Endodermal cell (in vitro differentiated cells): ENCODE data around the gene WDR20. TPM values are rescaled to one million over a fixed set of nuclear protein-coding genes. Genes with fewer than 3 reads are reported as not detected.

ENCODE experiments used
- DNase-seq: peaks from one replicate; pipeline ENCODE4 v3.0.0-alpha.2; 2017
- H3K27ac ChIP-seq: 2 replicates; pipeline ENCODE4 v1.5.1; 2013; ENCODE audit warnings: mild to moderate bottlenecking, low read depth, low read length, moderate library complexity
- H3K27me3 ChIP-seq: 2 replicates; pipeline ENCODE4 v1.6.1; 2013; ENCODE audit warnings: mild to moderate bottlenecking, low read length, moderate library complexity; ENCODE audit not compliant: insufficient read depth, control insufficient read depth, poor library complexity, severe bottlenecking
- H3K36me3 ChIP-seq: 2 replicates; pipeline ENCODE4 v1.7.0; 2013; ENCODE audit warnings: mild to moderate bottlenecking, low read length, moderate library complexity; ENCODE audit not compliant: control insufficient read depth, insufficient read depth
- H3K4me1 ChIP-seq: one replicate; pipeline ENCODE4 v1.7.0; 2013; ENCODE audit warnings: low read length; ENCODE audit not compliant: control insufficient read depth, insufficient read depth
- H3K4me3 ChIP-seq: 2 replicates; pipeline ENCODE4 v1.5.1; 2013; ENCODE audit warnings: mild to moderate bottlenecking, low read length, moderate library complexity
- H3K9ac ChIP-seq: 2 replicates; pipeline ENCODE4 v1.6.1; 2013; ENCODE audit warnings: mild to moderate bottlenecking, low read length, moderate library complexity; ENCODE audit not compliant: poor library complexity, severe bottlenecking; ENCODE audit errors: extremely low read depth
- H3K9me3 ChIP-seq: 2 replicates; pipeline ENCODE4 v1.6.1; 2013; ENCODE audit warnings: mild to moderate bottlenecking, low read length, moderate library complexity; ENCODE audit not compliant: control insufficient read depth
- H3K27ac Mint-ChIP-seq: 2 replicates; pipeline ENCODE4 v1.8.0; 2020; ENCODE audit warnings: mixed read lengths
- H3K27me3 Mint-ChIP-seq: 2 replicates; pipeline ENCODE4 v1.8.0; 2021; ENCODE audit warnings: mild to moderate bottlenecking, mixed read lengths; ENCODE audit not compliant: insufficient read depth
- H3K36me3 Mint-ChIP-seq: 2 replicates; pipeline ENCODE4 v1.8.0; 2020; ENCODE audit warnings: low read depth, mixed read lengths
- H3K4me1 Mint-ChIP-seq: 2 replicates; pipeline ENCODE4 v1.8.0; 2020; ENCODE audit warnings: mixed read lengths
- H3K4me3 Mint-ChIP-seq: 2 replicates; pipeline ENCODE4 v1.8.0; 2020; ENCODE audit warnings: mild to moderate bottlenecking, moderate library complexity, mixed read lengths
- H3K9me3 Mint-ChIP-seq: 2 replicates; pipeline ENCODE4 v1.8.0; 2020; ENCODE audit warnings: mild to moderate bottlenecking, mixed read lengths
- WGBS, 2 experiments: methylation state at CpG; one replicate each; pipeline versions ENCODE4 v1.1.5 to v1.1.7; 2013; ENCODE audit warnings: missing lambda C conversion rate in 2 of 2, mixed read lengths in 1 of 2; ENCODE audit not compliant: insufficient coverage in 1 of 2, insufficient read length in 1 of 2; 5-methylcytosine and 5-hydroxymethylcytosine counted together
- total RNA-seq, 2 donors: library from RNA; stranded (reverse); fragmentation: NEBNext Ultra II Directional in 1 of 2; extraction: Animal tissue kit (Norgen Biotek cat#: 25700) in 1 of 2; gene quantifications; 2 replicates in 1 of 2; 3 replicates in 1 of 2; pipeline ENCODE4 v1.2.1, GENCODE V29; 2021
- TF ChIP-seq, protein P1 (sequence below): fragments of 200-600 bp; sonication (generic); conservative IDR thresholded peaks from 2 replicates; pipeline ENCODE4 v1.5.0; 2021; ENCODE audit warnings: antibody characterized with exemption, mild to moderate bottlenecking

Gene WDR20
- total RNA-seq, 2 donors from 2014 or later: 33.8 to 37.6 TPM

DNA sequence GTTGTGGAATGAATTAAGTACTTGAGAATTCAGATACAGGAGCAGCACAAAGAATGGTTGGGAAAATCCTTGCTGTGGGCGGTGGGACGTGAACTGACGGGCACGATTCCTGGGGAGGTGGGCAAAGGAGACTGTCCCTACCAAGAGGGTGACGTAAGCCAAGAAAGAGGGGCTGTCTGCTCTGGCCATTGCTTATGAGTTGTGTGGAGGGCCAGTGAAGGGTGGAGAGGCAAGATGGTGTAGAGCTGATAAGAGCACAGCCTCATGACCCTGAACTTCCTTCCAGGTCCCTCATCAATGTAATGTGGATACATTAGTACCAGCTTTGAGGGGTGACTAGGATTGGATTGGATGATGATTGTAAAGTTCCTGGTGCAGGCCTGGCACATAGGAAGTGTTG, 50.2 kb downstream of the WDR20 start:
- no peak overlapping the region for H3K9ac ChIP-seq
- H3K36me3 ChIP-seq: peaks cover 2% of the 10 kb centered on the region
- WGBS, 2 experiments: 99 to 100% methylated on average over 5 of the region's 5 CpGs
- H3K27me3 ChIP-seq: no peaks in the 10 kb centered on the region
- Mint-ChIP-seq H3K27me3 (no peaks in the 10 kb centered on the region), H3K4me3 (no peak overlapping the region), H3K9me3 (no peaks in the 10 kb centered on the region), H3K27ac (peak overlapping the region; percentile 71), H3K36me3 (peaks cover 2% of the 10 kb centered on the region), H3K4me1 (peaks cover 34% of the 10 kb centered on the region)
- H3K4me3 ChIP-seq: no peak overlapping the region
- no peaks in the 10 kb centered on the region for H3K9me3 ChIP-seq
- TF ChIP-seq, protein P1, sequence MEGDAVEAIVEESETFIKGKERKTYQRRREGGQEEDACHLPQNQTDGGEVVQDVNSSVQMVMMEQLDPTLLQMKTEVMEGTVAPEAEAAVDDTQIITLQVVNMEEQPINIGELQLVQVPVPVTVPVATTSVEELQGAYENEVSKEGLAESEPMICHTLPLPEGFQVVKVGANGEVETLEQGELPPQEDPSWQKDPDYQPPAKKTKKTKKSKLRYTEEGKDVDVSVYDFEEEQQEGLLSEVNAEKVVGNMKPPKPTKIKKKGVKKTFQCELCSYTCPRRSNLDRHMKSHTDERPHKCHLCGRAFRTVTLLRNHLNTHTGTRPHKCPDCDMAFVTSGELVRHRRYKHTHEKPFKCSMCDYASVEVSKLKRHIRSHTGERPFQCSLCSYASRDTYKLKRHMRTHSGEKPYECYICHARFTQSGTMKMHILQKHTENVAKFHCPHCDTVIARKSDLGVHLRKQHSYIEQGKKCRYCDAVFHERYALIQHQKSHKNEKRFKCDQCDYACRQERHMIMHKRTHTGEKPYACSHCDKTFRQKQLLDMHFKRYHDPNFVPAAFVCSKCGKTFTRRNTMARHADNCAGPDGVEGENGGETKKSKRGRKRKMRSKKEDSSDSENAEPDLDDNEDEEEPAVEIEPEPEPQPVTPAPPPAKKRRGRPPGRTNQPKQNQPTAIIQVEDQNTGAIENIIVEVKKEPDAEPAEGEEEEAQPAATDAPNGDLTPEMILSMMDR: no peak
- H3K4me1 ChIP-seq: peaks cover 4% of the 10 kb centered on the region
- DNase-seq: no peak
- no peak overlapping the region for H3K27ac ChIP-seq

DNA sequence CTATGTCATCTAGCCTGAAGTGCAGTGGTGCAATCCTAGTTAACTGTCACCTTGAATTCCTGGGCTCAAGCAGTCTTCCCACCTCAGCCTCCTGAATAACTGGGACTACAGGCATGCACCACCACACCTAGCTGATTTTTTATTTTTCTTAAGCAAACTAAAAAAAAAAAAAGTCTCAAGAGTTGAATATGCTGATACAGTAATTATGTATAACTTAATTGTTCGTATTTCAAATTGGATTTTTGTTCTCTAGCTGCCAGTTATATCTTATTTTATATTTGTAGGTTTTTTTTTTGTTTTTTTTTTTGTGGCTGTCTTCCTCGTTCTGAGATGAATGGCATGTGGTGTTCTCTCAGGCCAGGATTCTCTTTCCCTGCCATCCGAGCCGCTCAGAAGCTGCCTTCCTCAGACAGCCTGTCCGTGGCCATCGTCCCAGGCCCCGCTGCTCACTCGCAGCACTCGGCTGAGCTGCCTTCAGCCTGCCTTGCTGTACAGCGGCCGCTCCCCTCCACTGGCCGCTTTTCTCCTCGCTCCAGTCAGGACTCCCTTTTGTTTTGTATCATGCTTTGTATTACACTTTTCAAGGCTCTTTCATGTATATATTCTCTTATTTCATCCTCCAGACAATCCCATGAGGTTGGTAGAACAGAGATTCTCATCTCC, 53.3 kb downstream of the WDR20 start:
- Histone ChIP-seq H3K4me3 (no peak overlapping the region), H3K27me3 (no peaks in the 10 kb centered on the region), H3K9me3 (no peaks in the 10 kb centered on the region), H3K36me3 (peaks cover 30% of the 10 kb centered on the region), H3K4me1 (peaks cover 4% of the 10 kb centered on the region), H3K9ac (no peak overlapping the region), H3K27ac (peak overlapping the region; percentile 9)
- Mint-ChIP-seq H3K9me3 (no peaks in the 10 kb centered on the region), H3K4me1 (peaks cover 26% of the 10 kb centered on the region), H3K4me3 (no peak overlapping the region), H3K27ac (no peak overlapping the region), H3K36me3 (peaks cover 21% of the 10 kb centered on the region), H3K27me3 (no peaks in the 10 kb centered on the region)
- DNase-seq: peak; percentile 54
- WGBS, 2 experiments: 66 to 82% methylated on average over 3 to 12 of the region's 13 CpGs
- TF ChIP-seq, protein P1: no peak

DNA sequence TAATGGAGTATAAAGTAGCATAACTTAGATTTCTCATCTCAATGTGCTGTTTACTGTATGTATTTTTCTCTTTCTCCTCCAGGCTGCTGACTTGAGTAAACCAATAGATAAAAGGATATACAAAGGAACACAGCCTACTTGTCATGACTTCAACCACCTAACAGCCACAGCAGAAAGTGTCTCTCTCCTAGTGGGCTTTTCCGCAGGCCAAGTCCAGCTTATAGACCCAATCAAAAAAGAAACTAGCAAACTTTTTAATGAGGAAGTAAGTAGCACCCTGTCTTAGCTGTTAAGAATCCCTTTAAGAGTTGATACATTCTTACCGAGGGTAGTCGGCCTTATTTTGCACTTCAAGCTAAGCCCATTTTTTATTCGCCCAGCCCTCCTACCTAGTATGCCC, 55.2 kb downstream of the WDR20 start:
- Mint-ChIP-seq H3K36me3 (peaks cover 32% of the 10 kb centered on the region), H3K4me1 (peaks cover 25% of the 10 kb centered on the region), H3K9me3 (no peaks in the 10 kb centered on the region), H3K27me3 (no peaks in the 10 kb centered on the region), H3K27ac (peak overlapping the region; percentile 66), H3K4me3 (no peak overlapping the region)
- WGBS, 2 experiments: 92% methylated on average over 4 of the region's 4 CpGs
- Histone ChIP-seq H3K27me3 (no peaks in the 10 kb centered on the region), H3K9ac (no peak overlapping the region), H3K36me3 (peaks cover 48% of the 10 kb centered on the region), H3K27ac (no peak overlapping the region), H3K9me3 (no peaks in the 10 kb centered on the region), H3K4me3 (no peak overlapping the region), H3K4me1 (peaks cover 4% of the 10 kb centered on the region)
- DNase-seq: no peak
- TF ChIP-seq, protein P1: no peak
